ENCODE results near the gene ZC3H12C.

ZC3H12C gene

DNA sequence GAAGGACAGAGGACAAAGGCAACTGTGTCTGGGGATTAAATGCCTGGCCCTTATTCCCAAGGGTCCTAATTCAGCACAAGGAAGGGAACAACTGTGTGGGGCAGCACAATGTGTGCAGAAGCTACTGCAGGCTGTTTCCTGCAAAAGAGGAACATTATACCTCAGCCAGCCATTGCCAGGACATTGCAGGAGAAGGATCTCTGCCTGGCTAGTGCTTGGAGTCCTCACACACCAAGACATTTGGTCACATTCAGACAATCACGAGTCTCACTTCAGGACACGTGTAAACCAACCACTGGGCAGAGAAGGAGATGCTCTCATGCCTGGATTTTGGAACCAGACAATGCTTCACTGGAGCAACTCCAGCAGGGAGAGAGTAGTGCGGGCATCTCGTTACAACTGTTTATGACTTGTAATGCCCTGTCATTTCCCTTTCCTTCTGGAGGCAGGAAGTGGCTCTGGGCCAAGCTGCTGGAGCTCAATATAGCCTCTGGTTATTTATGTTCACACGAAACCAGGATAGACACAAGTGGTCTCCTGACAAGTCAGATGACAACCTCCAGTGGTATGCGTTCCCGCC is 23.9 kb upstream of the ZC3H12C start:
- POLR2A ChIA-PET, result interaction anchor here (0.6 kb wide), 1 partner anchor 110 kb away, joined by 3 read pairs; no protein-coding TSS in a partner anchor
- CTCF ChIA-PET, result no interaction called here
- TF ChIP-seq, protein P1, sequence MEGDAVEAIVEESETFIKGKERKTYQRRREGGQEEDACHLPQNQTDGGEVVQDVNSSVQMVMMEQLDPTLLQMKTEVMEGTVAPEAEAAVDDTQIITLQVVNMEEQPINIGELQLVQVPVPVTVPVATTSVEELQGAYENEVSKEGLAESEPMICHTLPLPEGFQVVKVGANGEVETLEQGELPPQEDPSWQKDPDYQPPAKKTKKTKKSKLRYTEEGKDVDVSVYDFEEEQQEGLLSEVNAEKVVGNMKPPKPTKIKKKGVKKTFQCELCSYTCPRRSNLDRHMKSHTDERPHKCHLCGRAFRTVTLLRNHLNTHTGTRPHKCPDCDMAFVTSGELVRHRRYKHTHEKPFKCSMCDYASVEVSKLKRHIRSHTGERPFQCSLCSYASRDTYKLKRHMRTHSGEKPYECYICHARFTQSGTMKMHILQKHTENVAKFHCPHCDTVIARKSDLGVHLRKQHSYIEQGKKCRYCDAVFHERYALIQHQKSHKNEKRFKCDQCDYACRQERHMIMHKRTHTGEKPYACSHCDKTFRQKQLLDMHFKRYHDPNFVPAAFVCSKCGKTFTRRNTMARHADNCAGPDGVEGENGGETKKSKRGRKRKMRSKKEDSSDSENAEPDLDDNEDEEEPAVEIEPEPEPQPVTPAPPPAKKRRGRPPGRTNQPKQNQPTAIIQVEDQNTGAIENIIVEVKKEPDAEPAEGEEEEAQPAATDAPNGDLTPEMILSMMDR (IDR thresholded peaks at IDR 0.05; ENCODE audit: insufficient read depth, low read length, missing control alignments), result no peak
- H3K4me3 ChIP-seq (ENCODE audit: low read depth, low read length), result no peak overlapping the region
- no peak for DNase-seq (ENCODE audit: low read depth, low spot score)

DNA sequence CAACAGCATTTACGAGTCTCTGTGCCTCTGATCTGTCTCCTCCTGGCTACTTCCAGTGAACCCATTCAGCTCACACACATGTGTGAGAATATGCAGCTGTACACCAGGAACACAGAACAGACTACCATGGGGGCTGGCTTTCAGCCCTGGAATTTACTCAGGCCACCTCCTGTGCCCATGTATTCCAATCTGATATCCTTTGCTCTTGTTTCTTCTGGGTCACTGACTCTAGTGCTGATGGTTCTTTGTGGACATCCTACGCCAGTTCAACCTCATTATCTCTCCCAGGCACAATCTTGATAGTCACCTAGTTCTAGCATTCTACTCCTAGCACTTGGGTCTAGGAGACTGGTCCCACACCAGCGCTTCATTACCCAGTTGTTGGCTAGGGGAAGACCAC is 23.0 kb upstream of the ZC3H12C start:
- ChIA-PET CTCF (interaction anchor here (1.0 kb wide), 1 partner anchor 131 kb away, joined by 3 read pairs; no protein-coding TSS in a partner anchor), POLR2A (interaction anchor here (0.6 kb wide), 1 partner anchor 111 kb away, joined by 3 read pairs; no protein-coding TSS in a partner anchor)
- H3K4me3 ChIP-seq (ENCODE audit: low read depth, low read length), result no peak overlapping the region
- TF ChIP-seq, protein P1 (IDR thresholded peaks at IDR 0.05; ENCODE audit: insufficient read depth, low read length, missing control alignments), result no peak
- no peak for DNase-seq (ENCODE audit: low read depth, low spot score)

DNA sequence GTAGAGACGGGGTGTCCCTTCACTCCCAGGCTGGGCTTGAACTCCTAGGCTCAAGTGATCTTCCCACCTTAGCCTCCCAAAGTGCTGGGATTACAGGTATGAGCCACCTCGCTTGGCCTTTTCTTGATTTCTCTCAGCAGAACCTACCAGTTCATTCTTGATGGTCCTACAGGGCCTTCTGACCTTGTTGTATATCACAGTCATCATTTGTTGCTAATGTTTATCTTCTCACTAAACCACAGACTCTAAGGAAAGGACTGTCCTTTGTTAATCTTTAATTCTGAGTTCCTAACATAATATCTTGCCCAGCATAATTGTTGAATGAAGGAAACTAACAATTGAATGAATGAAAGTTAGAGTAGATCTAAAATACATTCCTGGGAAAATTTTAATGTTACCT is 22.0 kb upstream of the ZC3H12C start:
- ChIA-PET POLR2A (no interaction called here), CTCF (interaction anchor here (1.0 kb wide), 1 partner anchor 132 kb away, joined by 3 read pairs; no protein-coding TSS in a partner anchor)
- DNase-seq (ENCODE audit: low read depth, low spot score), result no peak
- H3K4me3 ChIP-seq (ENCODE audit: low read depth, low read length), result no peak overlapping the region
- TF ChIP-seq, protein P1 (IDR thresholded peaks at IDR 0.05; ENCODE audit: insufficient read depth, low read length, missing control alignments), result no peak

DNA sequence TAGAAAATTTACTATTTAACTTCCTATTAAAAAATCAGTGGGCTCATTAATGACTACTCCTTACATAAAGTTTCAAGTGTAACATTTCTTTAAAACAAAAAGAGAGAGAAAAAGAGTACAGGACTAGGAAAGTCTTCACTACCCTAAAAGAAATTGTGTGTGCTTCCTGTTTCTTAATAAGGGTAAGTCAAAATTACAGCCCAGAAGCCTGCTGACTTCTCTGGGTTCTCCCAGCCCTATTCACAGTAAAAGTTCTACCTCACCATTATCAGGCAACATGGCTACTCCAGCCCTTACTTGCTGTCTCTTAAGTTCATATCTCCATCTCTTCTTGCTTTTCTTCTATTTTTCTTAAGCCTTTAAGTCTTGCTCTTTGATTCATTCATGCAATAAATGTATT is 20.3 kb upstream of the ZC3H12C start:
- TF ChIP-seq, protein P1 (IDR thresholded peaks at IDR 0.05; ENCODE audit: insufficient read depth, low read length, missing control alignments), result no peak
- ChIA-PET POLR2A (no interaction called here), CTCF (interaction anchor here (1.3 kb wide), 1 partner anchor 10 kb away, joined by 3 read pairs; no protein-coding TSS in a partner anchor)
- no peak for DNase-seq (ENCODE audit: low read depth, low spot score)
- no peak overlapping the region for H3K4me3 ChIP-seq (ENCODE audit: low read depth, low read length)

DNA sequence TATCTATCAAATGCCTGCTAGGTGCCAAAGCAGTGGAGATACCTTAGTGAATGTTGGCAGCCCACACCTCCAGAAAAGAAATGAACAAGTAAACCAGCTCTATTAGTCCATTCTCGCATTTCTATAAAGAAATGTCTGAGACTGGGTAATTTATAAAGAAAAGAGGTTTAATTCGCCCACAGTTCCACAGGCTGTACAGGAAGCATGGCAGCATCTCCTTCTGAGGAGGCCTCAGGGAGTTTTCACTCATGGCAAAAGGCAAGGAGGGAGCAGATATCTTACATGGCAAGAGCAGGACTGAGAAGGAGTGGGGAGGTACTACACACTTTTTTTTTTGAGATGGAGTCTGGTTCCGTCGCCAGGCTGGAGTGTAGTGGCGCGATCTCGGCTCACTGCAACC is 18.7 kb upstream of the ZC3H12C start:
- POLR2A ChIA-PET, result no interaction called here
- DNase-seq (ENCODE audit: low read depth, low spot score), result no peak
- TF ChIP-seq, protein P1 (IDR thresholded peaks at IDR 0.05; ENCODE audit: insufficient read depth, low read length, missing control alignments), result no peak
- CTCF ChIA-PET, result no interaction called here
- H3K4me3 ChIP-seq (ENCODE audit: low read depth, low read length), result no peak overlapping the region

DNA sequence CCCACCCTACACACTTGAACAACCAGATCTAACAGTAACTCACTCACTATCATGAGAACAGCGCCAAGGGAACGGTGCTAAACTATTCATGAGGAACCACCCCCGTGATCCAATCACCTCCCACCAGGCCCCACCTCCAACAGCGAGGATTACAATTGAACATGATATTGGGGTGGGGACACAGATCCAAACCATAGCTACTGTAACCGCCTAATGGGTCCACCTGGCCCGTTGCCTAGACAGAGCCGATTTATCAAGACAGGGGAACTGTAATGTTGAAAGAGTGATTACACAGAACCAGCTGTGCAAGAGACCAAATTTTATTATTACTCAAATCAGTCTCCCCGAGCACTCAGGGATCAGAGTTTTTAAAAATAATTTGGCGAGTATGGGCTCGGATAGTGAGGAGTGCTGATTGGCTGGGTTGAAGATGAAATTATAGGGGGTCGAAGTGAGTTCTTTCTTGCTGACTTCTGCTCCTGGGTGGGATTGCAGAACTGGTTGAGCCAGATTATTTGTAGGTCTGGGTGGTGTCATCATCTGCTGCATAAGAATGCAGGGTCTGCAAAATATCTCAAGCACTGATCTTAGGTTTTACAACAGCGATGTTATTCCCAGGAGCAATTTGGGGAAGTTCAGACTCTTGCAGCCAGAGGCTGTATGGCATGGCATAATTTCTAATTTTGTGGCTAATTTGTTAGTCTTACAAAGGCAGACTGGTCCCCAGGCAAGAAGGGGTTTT is 17.9 kb upstream of the ZC3H12C start:
- CTCF ChIA-PET, result no interaction called here
- DNase-seq (ENCODE audit: low read depth, low spot score), result no peak
- POLR2A ChIA-PET, result no interaction called here
- no peak overlapping the region for H3K4me3 ChIP-seq (ENCODE audit: low read depth, low read length)
- TF ChIP-seq, protein P1 (IDR thresholded peaks at IDR 0.05; ENCODE audit: insufficient read depth, low read length, missing control alignments), result no peak
